GM21529 (cell line): ENCODE data around the gene TMSB4X.
"Not testable (repeated sequence)": the region's sequence is repeated elsewhere in the genome, so short reads cannot be mapped to it uniquely, and the experiment has no call there.

Experiments
- ATAC-seq: cut with Tn5 transposase; IDR thresholded peaks from one replicate; pipeline ENCODE4 v1.9.1; 2021; ENCODE audit not compliant: unreplicated experiment

TMSB4X gene

GRCh38 chrX:12954981-12955380 lies 19.9 kb upstream of the TMSB4X start:
- no peak for ATAC-seq

- ATAC-seq: peak; percentile 53
These were observed 18.8 kb upstream of the TMSB4X start for GRCh38 chrX:12955882-12956703.

GRCh38 chrX:12956704-12957534 lies 18.0 kb upstream of the TMSB4X start:
- peak; percentile 81 for ATAC-seq

- ATAC-seq: no peak
These were observed 16.9 kb upstream of the TMSB4X start for GRCh38 chrX:12958059-12958458.

GRCh38 chrX:12958461-12958860 lies 16.4 kb upstream of the TMSB4X start:
- ATAC-seq: no peak

- ATAC-seq: no peak
These were observed 13.7 kb upstream of the TMSB4X start for GRCh38 chrX:12961196-12961718.

- ATAC-seq: no peak
These were observed 12.8 kb upstream of the TMSB4X start for GRCh38 chrX:12962041-12962504.

- ATAC-seq: not testable (repeated sequence)
These were observed 11.6 kb upstream of the TMSB4X start for GRCh38 chrX:12963210-12963850.

GRCh38 chrX:12965131-12965940 lies 9.6 kb upstream of the TMSB4X start:
- no peak for ATAC-seq

- no peak for ATAC-seq
These were observed 8.8 kb upstream of the TMSB4X start for GRCh38 chrX:12966151-12966550.

GRCh38 chrX:12967711-12968465 lies 7.0 kb upstream of the TMSB4X start:
- no peak for ATAC-seq

- no peak for ATAC-seq
These were observed 4.2 kb upstream of the TMSB4X start for GRCh38 chrX:12970691-12971202.

- no peak for ATAC-seq
These were observed 3.5 kb upstream of the TMSB4X start for GRCh38 chrX:12971282-12972003.

GRCh38 chrX:12972243-12972642 lies 2.7 kb upstream of the TMSB4X start:
- ATAC-seq: no peak

GRCh38 chrX:12972878-12973560 lies 1.9 kb upstream of the TMSB4X start:
- no peak for ATAC-seq

GRCh38 chrX:12973561-12974304 lies 1.2 kb upstream of the TMSB4X start:
- no peak for ATAC-seq

- no peak for ATAC-seq
These were observed 560 bp upstream of the TMSB4X start for GRCh38 chrX:12974305-12974795.

GRCh38 chrX:12975670-12975965 lies 708 bp downstream of the TMSB4X start:
- ATAC-seq: no peak
